Measurements from ENCODE around the gene RAP2C. TPM values are rescaled to one million over a fixed set of nuclear protein-coding genes. Genes with fewer than 3 reads are reported as not detected.

RAP2C gene
- total and polyA plus RNA-seq, 2 donors (not counting 3 experiments of a cell fraction or from before 2014, with no cell fraction given): 5.5 to 22.2 TPM

DNA sequence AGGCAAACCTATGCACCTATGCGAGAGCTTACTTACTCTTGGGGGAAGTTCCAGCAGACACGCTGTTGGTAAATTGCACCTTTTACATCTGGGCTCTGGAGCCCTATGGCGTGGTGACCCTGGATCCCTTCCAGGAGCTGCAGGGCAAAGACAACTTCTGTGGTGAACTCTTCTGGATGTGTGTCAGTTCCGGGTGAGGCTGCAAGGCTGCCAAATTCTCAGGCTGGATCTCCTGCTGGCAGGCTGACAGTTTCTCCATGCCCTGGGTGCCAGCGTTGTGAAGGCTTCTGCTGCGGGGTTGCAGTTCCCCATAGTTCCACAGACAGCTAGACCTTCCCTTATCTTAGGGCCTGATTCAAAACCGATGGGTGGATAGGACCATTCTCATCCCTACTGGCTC is 37.9 kb downstream of the RAP2C start:
- Histone ChIP-seq H3K79me2 (ENCODE audit: control insufficient read depth, insufficient read depth, low read length) (no peaks in the 10 kb centered on the region), H3K36me3 (ENCODE audit: control insufficient read depth in 2 of 2, extremely low read depth in 1 of 2, insufficient read depth in 2 of 2, low read length in 2 of 2) (no peaks in the 10 kb centered on the region), H3K27me3 (ENCODE audit: control insufficient read depth in 2 of 2, insufficient read depth in 2 of 2, low read length in 2 of 2) (no peaks in the 10 kb centered on the region), H2AFZ (ENCODE audit: low read depth, low read length) (no peak overlapping the region), H3K4me1 (ENCODE audit: control insufficient read depth, extremely low read depth, insufficient read depth, low read length) (peaks cover 3% of the 10 kb centered on the region), H3K27ac (ENCODE audit: insufficient read depth, low read depth, low read length) (no peak overlapping the region), H4K20me1 (replicated peaks; ENCODE audit: control insufficient read depth, extremely low read depth, insufficient read depth, low read length) (no peaks in the 10 kb centered on the region), H3K4me3 (replicated peaks in 1 of 3; ENCODE audit: insufficient read depth in 1 of 3, low read depth in 1 of 3, low read length in 3 of 3) (no peak overlapping the region), H3K9ac (replicated peaks; ENCODE audit: extremely low read depth, insufficient read depth, low read length) (no peak overlapping the region), H3K4me2 (ENCODE audit: insufficient read depth, low read length) (no peak overlapping the region), H3K9me1 (replicated peaks; ENCODE audit: control insufficient read depth, extremely low read depth, insufficient read depth, low read length) (no peaks in the 10 kb centered on the region), H3K9me3 (replicated peaks; ENCODE audit: control insufficient read depth, insufficient read depth, low read length) (no peaks in the 10 kb centered on the region)
- CTCF ChIA-PET: interaction anchor here (0.9 kb wide), 1 partner anchor 8 kb away, joined by 3 read pairs; no protein-coding TSS in a partner anchor
- no peak for FAIRE-seq
- BruUV-seq (replicated peaks): no TSS peak
- POLR2A ChIA-PET: no interaction called here
- dilution Hi-C loops (cut with MboI; ENCODE audit: extremely low pct_ligation_motif_present, low sequenced_read_pairs) (no loop called here), intact Hi-C loops (cut with micrococcal nuclease) (no loop called here)
- no peak for DNase-seq (ENCODE audit: low read depth, low spot score)
- TF ChIP-seq GATA2 (IDR thresholded peaks at IDR 0.05; ENCODE audit: insufficient read depth, insufficient read length, low read depth, low read length) (no peak), EZH2 (IDR thresholded peaks at IDR 0.05; ENCODE audit: borderline replicate concordance, low read depth, low read length, severe bottlenecking) (no peak), MYC (IDR thresholded peaks at IDR 0.05; ENCODE audit: low read depth, low read length) (no peak), JUN (IDR thresholded peaks at IDR 0.05; ENCODE audit: borderline replicate concordance, insufficient read depth, insufficient read length, low read depth) (no peak), FOS (IDR thresholded peaks at IDR 0.05; ENCODE audit: borderline replicate concordance, insufficient read depth, low read length) (no peak), POLR2A (IDR thresholded peaks at IDR 0.05; ENCODE audit: low read depth, low read length) (no peak), POLR2AphosphoS5 (IDR thresholded peaks at IDR 0.05; ENCODE audit: insufficient read depth, low read depth, low read length) (no peak)
- TF ChIP-seq, protein P1, sequence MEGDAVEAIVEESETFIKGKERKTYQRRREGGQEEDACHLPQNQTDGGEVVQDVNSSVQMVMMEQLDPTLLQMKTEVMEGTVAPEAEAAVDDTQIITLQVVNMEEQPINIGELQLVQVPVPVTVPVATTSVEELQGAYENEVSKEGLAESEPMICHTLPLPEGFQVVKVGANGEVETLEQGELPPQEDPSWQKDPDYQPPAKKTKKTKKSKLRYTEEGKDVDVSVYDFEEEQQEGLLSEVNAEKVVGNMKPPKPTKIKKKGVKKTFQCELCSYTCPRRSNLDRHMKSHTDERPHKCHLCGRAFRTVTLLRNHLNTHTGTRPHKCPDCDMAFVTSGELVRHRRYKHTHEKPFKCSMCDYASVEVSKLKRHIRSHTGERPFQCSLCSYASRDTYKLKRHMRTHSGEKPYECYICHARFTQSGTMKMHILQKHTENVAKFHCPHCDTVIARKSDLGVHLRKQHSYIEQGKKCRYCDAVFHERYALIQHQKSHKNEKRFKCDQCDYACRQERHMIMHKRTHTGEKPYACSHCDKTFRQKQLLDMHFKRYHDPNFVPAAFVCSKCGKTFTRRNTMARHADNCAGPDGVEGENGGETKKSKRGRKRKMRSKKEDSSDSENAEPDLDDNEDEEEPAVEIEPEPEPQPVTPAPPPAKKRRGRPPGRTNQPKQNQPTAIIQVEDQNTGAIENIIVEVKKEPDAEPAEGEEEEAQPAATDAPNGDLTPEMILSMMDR (IDR thresholded peaks at IDR 0.05; ENCODE audit: extremely low read depth in 1 of 2, insufficient read depth in 1 of 2, low read depth in 1 of 2, low read length in 2 of 2): no peak
- TF ChIP-seq, protein P2, sequence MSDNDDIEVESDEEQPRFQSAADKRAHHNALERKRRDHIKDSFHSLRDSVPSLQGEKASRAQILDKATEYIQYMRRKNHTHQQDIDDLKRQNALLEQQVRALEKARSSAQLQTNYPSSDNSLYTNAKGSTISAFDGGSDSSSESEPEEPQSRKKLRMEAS (IDR thresholded peaks at IDR 0.05; ENCODE audit: insufficient read depth, insufficient read length): no peak
